Measurements from ENCODE around the gene CCDC83.

- no peak for TF ChIP-seq CTCF (IDR thresholded peaks at IDR 0.05)
- TF ChIP-seq POLR2A (IDR thresholded peaks at IDR 0.05), result no peak
Observed at GRCh38 chr11:85813721-85814120, 41.5 kb upstream of the CCDC83 start.

Data from uterus (tissue), 2 donors.